AG09319 (cell line): ENCODE measurements around the gene IL12RB1.

ENCODE experiments used
- DNase-seq: peaks from one replicate; pipeline ENCODE4 v3.0.0-alpha.2; 2010; ENCODE audit warnings: low read depth; ENCODE audit errors: extremely low read depth
- CTCF ChIP-seq: IDR thresholded peaks from 2 replicates; pipeline ENCODE4 v1.5.1; 2011; ENCODE audit warnings: low read depth, mild to moderate bottlenecking, inconsistent platforms, low read length, moderate library complexity

Gene IL12RB1

GRCh38 chr19:18119013-18119716 lies 32.4 kb upstream of the IL12RB1 start:
- TF ChIP-seq CTCF, result no peak
- DNase-seq, result no peak

DNA sequence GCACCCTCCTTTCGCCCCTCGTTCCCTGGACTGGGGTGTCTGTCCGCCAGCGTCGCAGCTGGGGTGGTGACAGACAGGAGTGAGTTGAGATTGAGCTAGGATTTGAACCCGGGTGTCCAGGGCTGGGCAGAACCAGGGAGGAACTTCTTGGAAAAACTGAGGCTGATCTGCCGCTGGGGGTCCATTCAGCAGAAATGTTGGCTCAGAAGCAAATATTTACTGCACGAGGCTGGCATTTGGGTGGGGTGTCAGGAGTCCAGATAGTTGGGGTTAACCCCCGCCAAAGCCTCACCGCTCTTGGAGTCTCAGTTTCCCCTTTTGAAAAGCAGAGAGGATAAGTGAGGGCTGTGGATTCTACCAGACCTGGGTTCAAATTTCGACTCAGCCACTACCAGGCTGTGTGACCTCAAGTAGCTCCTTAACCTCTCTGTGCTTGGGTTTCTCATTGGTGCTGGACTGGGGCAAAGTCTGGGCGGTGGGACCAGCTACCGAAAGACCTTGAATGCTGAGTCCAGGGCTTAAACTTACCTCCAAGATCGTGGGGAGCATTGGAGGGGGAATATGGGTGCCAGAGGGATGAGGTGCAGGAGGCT lies 31.8 kb upstream of the IL12RB1 start:
- TF ChIP-seq CTCF, result no peak
- DNase-seq, result no peak

GRCh38 chr19:18117692-18118378 lies 31.1 kb upstream of the IL12RB1 start:
- DNase-seq, result peak; percentile 34
- TF ChIP-seq CTCF, result no peak

DNA sequence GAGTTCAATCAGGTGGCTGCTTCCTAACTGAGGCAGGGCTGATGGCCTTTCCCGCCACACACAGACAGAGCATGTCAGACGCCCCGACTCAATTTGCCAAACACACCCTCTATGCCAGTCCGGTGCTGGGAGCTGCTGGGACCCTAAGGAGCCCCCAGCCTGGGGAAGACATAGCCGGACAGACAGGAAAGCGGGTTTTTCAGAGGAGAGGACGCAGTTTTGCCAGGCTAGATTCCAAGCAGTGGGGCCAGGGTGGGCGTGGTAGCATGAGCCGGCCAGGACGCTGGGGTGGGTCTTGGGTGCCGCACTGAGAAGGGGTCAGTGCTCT lies 30.6 kb upstream of the IL12RB1 start:
- TF ChIP-seq CTCF, result no peak
- DNase-seq, result no peak

- DNase-seq, result no peak
- no peak for TF ChIP-seq CTCF
Measured at GRCh38 chr19:18114483-18114882, 27.7 kb upstream of the IL12RB1 start.

DNA sequence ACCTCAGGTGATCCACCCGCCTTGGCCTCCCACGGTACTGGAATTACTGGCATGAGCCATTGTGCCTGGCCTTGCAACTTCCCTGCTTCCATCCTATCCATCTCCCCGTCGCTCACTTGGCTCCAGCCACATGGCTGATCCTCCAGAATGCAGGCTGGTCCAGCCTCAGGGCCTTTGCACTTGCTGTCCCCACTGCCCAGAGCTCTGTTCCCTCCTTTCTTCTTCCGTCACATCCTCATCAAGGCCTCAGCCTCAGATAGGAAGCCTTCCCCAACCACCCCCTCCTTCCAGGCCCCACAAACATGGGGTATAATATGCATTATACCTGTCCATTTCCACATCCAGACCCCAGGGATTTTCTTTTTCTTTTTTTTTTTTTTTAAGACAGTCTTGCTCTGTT lies 27.1 kb upstream of the IL12RB1 start:
- DNase-seq, result no peak
- no peak for TF ChIP-seq CTCF

DNA sequence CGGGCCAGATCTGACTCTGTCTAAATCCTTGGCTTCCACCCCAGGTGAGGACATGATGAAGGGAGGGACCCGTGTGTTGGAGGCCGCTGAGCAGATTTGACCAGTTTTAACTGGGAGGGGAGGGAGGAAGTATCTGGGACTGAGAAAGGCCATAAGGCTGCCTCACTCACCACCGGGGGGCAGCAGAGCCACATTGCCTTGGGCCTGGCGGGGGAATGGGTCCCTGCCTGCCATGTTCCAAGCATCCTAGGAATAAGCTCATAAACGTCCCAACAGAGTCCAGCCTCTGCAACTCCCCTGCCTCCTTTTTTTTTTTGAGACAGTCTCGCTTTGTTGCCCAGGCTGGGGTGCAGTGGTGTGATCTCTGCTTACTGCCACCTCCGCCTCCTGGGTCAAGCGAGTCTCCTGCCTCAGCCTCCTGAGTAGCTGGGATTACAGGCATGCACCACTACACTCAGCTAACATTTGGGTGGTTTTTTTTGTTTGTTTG lies 26.3 kb upstream of the IL12RB1 start:
- peak; percentile 29 for DNase-seq
- peak; percentile 94 for TF ChIP-seq CTCF
